PC-9 (cell line): Measurements from ENCODE around the gene MTX1. TPM values are rescaled to one million over a fixed set of nuclear protein-coding genes. Genes with fewer than 3 reads are reported as not detected.

Source experiments
- BruUV-seq: library from RNA; stranded (reverse); fragments of 400-500 nt; replicated peaks from 2 replicates; lab custom pipeline; 2021; lab: Mats Ljungman, UMichigan
- CTCF ChIA-PET: fragments of 300-600 bp; sonication (Branson Sonifier 250); formaldehyde crosslinking; loops from one replicate; lab custom pipeline; 2022; ENCODE audit warnings: antibody characterized with exemption; lab: Charles Lee
- POLR2A ChIA-PET: fragments of 300-600 bp; sonication (Branson Sonifier 250); formaldehyde crosslinking; loops from one replicate; lab custom pipeline; 2022; ENCODE audit warnings: antibody characterized with exemption; ENCODE audit not compliant: unreplicated experiment; lab: Charles Lee
- DNase-seq, 2 experiments: peaks; one replicate each; pipeline versions ENCODE4 v3.0.0 to v3.0.0-alpha.2; 2015 to 2022; ENCODE audit warnings: mixed read lengths in 1 of 2
- H2AFZ ChIP-seq: fragments of 200-600 bp; sonication (generic); 2 replicates; pipeline ENCODE4 v1.8.1; 2017; ENCODE audit warnings: antibody characterized with exemption
- H3F3A ChIP-seq: fragments of 200-600 bp; sonication (generic); 2 replicates; pipeline ENCODE4 v1.8.1; 2017; ENCODE audit warnings: antibody characterized with exemption, mild to moderate bottlenecking, low read depth; ENCODE audit not compliant: insufficient read depth
- H3K27ac ChIP-seq: fragments of 200-600 bp; sonication (generic); 2 replicates; pipeline ENCODE4 v1.6.1; 2016; ENCODE audit warnings: mixed run types
- H3K27me3 ChIP-seq: fragments of 200-600 bp; sonication (generic); 2 replicates; pipeline ENCODE4 v1.6.1; 2016; ENCODE audit warnings: low read depth, mixed run types; ENCODE audit not compliant: insufficient read depth
- H3K36me3 ChIP-seq: fragments of 200-600 bp; sonication (generic); 2 replicates; pipeline ENCODE4 v1.6.1; 2016; ENCODE audit warnings: low read depth, mixed run types
- H3K4me1 ChIP-seq: fragments of 200-600 bp; sonication (generic); replicated peaks from 2 replicates; pipeline ENCODE4 v1.6.1; 2016; ENCODE audit warnings: mixed run types; ENCODE audit not compliant: insufficient read depth
- H3K4me2 ChIP-seq: fragments of 200-600 bp; sonication (generic); 2 replicates; pipeline ENCODE4 v1.6.1; 2017; ENCODE audit warnings: mixed run types
- H3K4me3 ChIP-seq: fragments of 200-600 bp; sonication (generic); 2 replicates; pipeline ENCODE4 v1.6.1; 2016; ENCODE audit warnings: mixed run types
- H3K79me2 ChIP-seq: fragments of 200-600 bp; sonication (generic); 2 replicates; pipeline ENCODE4 v1.6.1; 2017; ENCODE audit warnings: low read depth, mixed run types
- H3K9me2 ChIP-seq: fragments of 200-600 bp; sonication (generic); 2 replicates; pipeline ENCODE4 v1.8.1; 2017; ENCODE audit warnings: mild to moderate bottlenecking; ENCODE audit not compliant: insufficient read depth
- H3K9me3 ChIP-seq: fragments of 200-600 bp; sonication (generic); 2 replicates; pipeline ENCODE4 v1.8.1; 2016; ENCODE audit warnings: low read depth; ENCODE audit not compliant: insufficient read depth
- H4K20me1 ChIP-seq: fragments of 200-600 bp; sonication (generic); 2 replicates; pipeline ENCODE4 v1.8.1; 2017; ENCODE audit not compliant: insufficient read depth
- EZH2 ChIP-seq: fragments of 200-600 bp; sonication (generic); IDR thresholded peaks from 2 replicates; pipeline ENCODE4 v1.8.0; 2017; ENCODE audit warnings: antibody characterized with exemption, low read depth
- intact Hi-C: fragments of 100-400 bp; cut with micrococcal nuclease; formaldehyde crosslinking; loops from one replicate; pipeline ENCODE4 v1.10.0; 2022; ENCODE audit not compliant: unreplicated experiment
- total RNA-seq: library from RNA; stranded (reverse); gene quantifications from 2 replicates; pipeline ENCODE4 v1.2.3, GENCODE V29; 2021
- TF ChIP-seq, protein P1 (sequence below): fragments of 200-600 bp; sonication (generic); conservative IDR thresholded peaks from 2 replicates; pipeline ENCODE4 v1.6.1; 2017; ENCODE audit warnings: mixed run types, antibody characterized with exemption, mild to moderate bottlenecking, moderate library complexity

MTX1 gene
- total RNA-seq, 1 experiment from 2014 or later: 56.1 TPM

DNA sequence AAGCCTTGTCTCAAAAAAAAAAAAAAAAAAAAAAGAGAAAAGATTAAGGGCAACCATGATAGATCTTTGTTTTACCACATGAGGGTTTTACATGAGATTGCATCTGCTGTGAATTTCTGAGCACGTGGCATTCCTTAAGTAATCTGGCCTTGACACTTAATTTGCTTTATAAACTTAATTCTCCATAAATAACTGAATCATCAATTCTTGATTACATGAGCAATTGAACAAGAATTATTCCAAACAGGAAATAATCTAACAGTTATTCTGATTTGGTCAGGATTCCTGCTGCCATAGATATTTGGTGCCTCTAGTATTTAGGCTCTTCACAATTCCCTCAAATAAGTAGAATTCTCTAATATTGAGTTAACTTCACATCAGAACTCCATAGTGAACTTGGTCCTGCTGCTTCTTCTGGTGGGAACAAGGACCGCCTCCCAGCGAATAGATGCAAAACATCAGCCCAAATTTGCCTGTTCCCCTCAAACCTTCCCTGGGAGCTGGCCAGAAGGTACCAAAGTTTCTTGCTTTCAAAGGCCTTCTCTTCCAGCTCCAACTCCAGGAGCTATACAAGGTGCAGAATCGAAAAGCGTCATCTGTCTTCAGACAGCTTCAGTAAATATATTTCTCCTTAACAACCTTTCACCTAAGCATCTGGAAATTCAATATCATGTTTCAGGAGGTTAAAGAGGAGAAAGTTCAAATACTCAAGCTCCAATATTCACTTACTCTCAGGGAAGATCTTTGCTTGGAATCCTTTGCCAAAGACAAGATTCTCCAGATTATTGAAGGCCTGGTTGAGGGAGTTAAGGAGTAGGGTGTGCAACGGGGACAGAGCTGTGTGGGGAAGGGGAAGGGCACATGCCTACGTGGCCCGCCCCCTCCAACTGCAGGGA lies 36.4 kb upstream of the MTX1 start:
- H3K27me3 ChIP-seq: no peaks in the 10 kb centered on the region
- H3K4me1 ChIP-seq: peaks cover 26% of the 10 kb centered on the region
- no peaks in the 10 kb centered on the region; the same call in 1 of the 2 replicates for H3K36me3 ChIP-seq
- CTCF ChIA-PET: interaction anchor here (0.7 to 2.0 kb wide), 4 partner anchors 22 to 86 kb away, joined by 5 to 15 read pairs (median 8); no protein-coding TSS in a partner anchor
- H3K4me2 ChIP-seq: peak overlapping the region; percentile 96
- peaks cover 17% of the 10 kb centered on the region for H3K79me2 ChIP-seq
- POLR2A ChIA-PET: interaction anchor here (0.6 to 1.1 kb wide), 3 partner anchors 21 to 36 kb away, joined by 3 to 5 read pairs (median 4); partner anchors contain the start of gene THBS3
- 0 out of 2 replicates have a peak, but pooled peaks cover 5% of the 10 kb centered on the region for H4K20me1 ChIP-seq
- TF ChIP-seq, protein P1, sequence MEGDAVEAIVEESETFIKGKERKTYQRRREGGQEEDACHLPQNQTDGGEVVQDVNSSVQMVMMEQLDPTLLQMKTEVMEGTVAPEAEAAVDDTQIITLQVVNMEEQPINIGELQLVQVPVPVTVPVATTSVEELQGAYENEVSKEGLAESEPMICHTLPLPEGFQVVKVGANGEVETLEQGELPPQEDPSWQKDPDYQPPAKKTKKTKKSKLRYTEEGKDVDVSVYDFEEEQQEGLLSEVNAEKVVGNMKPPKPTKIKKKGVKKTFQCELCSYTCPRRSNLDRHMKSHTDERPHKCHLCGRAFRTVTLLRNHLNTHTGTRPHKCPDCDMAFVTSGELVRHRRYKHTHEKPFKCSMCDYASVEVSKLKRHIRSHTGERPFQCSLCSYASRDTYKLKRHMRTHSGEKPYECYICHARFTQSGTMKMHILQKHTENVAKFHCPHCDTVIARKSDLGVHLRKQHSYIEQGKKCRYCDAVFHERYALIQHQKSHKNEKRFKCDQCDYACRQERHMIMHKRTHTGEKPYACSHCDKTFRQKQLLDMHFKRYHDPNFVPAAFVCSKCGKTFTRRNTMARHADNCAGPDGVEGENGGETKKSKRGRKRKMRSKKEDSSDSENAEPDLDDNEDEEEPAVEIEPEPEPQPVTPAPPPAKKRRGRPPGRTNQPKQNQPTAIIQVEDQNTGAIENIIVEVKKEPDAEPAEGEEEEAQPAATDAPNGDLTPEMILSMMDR: no peak
- TF ChIP-seq EZH2: no peak
- DNase-seq: no peak
- H3F3A ChIP-seq: peaks cover 31% of the 10 kb centered on the region; the same call in 1 of the 2 replicates
- peak overlapping the region; percentile 89 for H3K4me3 ChIP-seq
- BruUV-seq: no TSS peak
- no peaks in the 10 kb centered on the region for H3K9me2 ChIP-seq
- intact Hi-C loops: loop anchor here (2.0 kb wide), 2 partner anchors 43 to 151 kb away; no protein-coding TSS in a partner anchor
- H2AFZ ChIP-seq: peak overlapping the region; percentile 94
- H3K9me3 ChIP-seq: no peaks in the 10 kb centered on the region
- peak overlapping the region; percentile 59 for H3K27ac ChIP-seq

DNA sequence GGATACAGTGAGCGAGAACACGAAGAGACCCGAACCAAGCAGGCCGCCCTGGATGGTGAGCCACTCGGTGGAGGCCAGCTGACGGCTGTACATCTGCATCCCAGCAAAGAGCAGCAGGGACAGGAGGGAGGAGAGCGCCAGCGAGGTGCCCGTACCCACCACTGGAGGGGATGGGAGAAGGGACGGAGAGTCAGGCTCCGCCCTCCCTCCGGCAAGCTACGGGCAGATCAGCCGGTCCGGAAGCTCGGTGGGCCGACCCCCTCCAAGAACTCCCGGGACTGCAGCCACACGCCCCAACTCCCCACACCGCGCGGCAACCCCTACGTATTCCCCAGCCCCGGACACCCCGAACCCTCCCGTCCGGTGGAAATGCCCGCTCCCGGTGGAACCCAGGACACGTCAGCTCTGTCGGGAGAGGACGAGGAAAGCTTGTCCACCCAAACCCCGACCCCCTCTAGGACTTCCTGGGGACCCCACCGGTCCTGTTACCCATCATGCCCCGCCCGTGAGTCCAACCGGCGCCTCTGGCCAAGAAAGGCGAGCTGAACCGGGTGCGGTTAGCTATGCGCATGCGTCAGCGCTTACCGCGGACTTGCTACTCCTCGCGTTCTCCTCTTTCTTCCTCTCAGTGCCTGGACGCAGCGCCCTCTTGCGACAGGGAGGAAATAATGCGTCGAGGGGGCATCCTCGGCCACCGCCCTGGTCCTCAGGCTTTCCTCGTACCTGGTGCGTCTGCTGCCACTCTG lies 35.6 kb upstream of the MTX1 start, which contains the start of gene KRTCAP2:
KRTCAP2 (minus strand) TSS at position 573 of the 746 bp plus-strand sequence; CDS start at position 493, 80 bp downstream.
- ChIA-PET POLR2A (interaction anchor here (0.6 to 1.1 kb wide), 6 partner anchors 20 to 82 kb away, joined by 3 to 5 read pairs (median 3); partner anchors contain the start of gene THBS3), CTCF (interaction anchor here (0.6 to 2.0 kb wide), 10 partner anchors 21 to 382 kb away, joined by 3 to 15 read pairs (median 4); no protein-coding TSS in a partner anchor)
- H3K9me2 ChIP-seq: no peaks in the 10 kb centered on the region
- no peaks in the 10 kb centered on the region; the same call in 1 of the 2 replicates for H3K36me3 ChIP-seq
- TF ChIP-seq, protein P1: peak; percentile 94
- no peak for TF ChIP-seq EZH2
- peaks cover 30% of the 10 kb centered on the region for H3K4me1 ChIP-seq
- H3K9me3 ChIP-seq: no peaks in the 10 kb centered on the region
- peak within 1 kb of the TSS; percentile 89 for H3K4me3 ChIP-seq
- H3K27ac ChIP-seq: peak within 1 kb of the TSS; percentile 59
- H2AFZ ChIP-seq: peak within 1 kb of the TSS; percentile 94
- DNase-seq: peak; percentile 89 to 93
- H3K4me2 ChIP-seq: peak within 1 kb of the TSS; percentile 96
- H4K20me1 ChIP-seq: 0 out of 2 replicates have a peak, but pooled peaks cover 5% of the 10 kb centered on the region
- no peaks in the 10 kb centered on the region for H3K27me3 ChIP-seq
- H3K79me2 ChIP-seq: peaks cover 17% of the 10 kb centered on the region
- H3F3A ChIP-seq: peaks cover 38% of the 10 kb centered on the region; the same call in 1 of the 2 replicates
- BruUV-seq: TSS peak; percentile 74
- intact Hi-C loops: loop anchor here (1.0 to 2.0 kb wide), 3 partner anchors 35 to 150 kb away; partner anchors contain the start of gene MTX1
